COLO668 (cell line): ENCODE measurements around the gene HSPG2.
A peak's percentile ranks its signal among the peaks of the same experiment; 100 is the strongest.

ENCODE experiments used
- DNase-seq: peaks from one replicate; lab custom pipeline; 2025; ENCODE audit not compliant: unreplicated experiment; lab: John Stamatoyannopoulos, UW

HSPG2 gene

DNA sequence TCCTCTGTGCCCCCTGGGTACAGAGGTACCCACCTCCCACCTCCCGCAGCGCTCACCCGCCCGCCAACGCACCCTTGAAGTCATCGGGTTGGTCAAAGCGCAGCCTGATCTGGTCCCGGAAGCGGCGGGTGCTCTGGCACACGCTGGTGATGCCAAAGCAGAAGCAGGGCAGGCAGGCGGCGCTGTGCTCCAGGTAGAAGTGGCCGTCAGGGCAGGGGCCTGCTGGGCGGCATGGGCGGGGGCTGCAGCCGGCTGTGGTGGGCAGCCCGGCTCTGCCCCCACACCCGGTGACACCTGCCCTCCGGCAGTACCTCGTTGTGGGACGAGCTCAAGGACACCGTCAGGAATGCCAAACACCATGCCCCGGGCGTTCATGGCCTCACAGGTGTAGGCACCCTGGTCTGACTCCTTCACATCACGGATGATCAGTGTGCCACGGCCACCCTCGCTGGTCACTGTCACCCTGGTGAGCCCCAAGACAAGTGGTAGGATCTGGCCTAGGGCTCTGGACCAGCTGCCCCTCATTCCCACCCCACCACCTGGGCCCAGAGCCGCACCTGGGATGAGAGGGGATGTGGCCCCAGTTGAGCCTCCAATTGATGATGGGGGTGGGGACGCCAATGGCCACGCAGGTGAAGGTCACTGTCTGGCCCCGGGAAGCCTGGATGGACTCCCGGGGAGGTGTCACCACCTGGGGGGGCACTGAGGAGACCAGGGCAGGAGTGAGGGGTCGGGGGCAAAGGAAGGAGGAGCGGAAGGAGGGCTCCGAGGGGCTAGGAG lies 52.5 kb downstream of the HSPG2 start:
- no peak for DNase-seq

GRCh38 chr1:21882721-21883415 lies 54.2 kb downstream of the HSPG2 start:
- DNase-seq = no peak

DNA sequence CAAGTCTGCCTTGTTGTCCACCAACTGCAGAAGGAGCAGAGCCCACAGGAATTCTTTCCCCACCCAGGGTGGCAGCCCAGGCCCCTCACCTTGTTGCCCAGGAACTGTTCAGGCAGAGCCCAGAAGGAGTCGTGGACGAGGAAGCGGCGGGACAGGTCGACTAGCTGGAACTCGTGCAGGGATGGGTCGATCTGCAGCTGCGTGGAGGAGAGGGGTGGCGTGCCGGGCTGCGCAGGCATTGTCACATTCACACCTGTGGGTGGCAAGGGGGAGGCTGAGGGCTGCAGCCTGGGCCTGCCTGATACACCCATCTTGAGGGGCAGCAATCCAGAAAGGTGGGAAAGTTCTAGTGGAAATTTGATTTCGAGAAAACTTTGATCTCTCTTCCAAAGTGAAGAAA lies 55.9 kb downstream of the HSPG2 start:
- DNase-seq = no peak

DNA sequence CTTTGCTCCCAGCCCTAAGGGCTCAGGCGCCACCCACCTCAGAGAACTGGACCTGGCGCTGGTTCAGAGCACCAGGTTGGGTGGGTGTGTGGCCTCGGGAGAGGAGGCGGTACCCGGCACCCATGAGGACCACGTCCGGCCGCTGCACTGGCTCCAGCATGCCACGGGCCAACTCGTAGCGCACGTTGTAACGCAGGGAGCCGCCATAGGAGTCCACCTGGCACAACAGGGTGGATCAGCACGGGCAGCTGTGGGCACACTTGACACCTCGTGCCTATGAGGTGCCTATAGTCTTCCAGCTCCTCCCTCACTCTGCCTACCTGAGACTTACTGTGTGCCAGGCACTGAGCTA lies 56.5 kb downstream of the HSPG2 start:
- no peak for DNase-seq

DNA sequence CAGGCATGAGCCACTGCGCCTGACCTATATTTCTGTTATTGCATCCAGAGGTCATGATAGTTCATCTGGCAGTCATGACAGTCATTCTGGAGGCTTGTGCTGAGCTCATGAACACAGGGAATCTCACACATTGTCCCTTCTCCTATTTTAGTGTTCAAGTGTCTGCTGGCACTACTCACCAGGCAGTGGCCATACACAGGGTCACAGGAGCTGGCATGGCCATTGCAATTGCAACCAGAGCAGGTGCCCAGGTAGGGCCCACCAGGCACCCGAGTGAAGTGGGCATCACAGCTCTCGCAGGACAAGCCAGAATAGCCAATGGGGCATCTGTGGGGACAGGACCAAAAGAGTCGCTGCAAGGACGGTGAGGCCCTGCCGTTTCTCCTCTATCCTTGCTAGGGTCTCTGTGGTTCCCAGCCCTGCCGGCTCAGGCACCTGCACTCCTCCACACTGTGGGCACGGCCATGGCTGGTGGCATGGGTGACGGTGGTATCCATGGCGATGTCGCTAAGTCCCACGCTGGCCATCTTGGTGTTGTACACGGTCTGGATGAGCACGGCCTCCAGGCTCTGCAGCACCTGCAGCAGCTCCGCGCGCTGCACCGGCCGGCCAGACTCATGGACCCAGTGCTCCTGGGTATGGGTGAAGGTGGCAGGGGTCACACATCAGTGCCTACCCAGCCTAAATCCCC lies 57.0 kb downstream of the HSPG2 start:
- DNase-seq = no peak

DNA sequence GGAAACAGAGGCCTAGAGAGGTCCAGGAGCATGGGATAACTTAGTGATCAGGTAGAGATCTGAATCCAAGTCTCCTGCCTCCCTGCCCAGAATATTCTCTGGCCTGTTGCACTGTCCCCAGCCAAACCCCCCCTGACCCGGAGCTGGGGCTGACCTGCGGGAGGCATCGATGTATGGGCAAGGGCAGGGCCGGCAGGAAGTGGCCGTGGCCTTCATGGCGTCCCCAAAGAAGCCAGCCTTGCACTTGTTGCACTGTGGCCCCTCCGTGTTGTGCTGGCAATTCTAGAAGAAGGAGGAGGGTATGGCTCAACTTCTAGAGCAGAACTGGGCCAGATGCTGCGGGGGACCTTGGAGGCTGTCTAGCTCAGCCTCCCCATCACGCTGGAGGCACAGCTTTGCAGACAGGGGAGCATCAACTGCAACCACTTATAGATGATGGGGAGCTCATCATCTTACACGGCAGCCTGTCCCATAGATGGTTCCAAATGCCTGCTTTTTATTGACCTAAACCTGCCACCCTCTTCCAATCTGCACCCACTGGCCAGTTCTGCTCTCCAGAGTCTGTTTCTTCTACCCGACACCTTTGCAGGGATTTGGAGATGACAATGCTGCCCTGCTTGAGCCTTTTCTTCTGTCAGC lies 58.2 kb downstream of the HSPG2 start:
- no peak for DNase-seq

GRCh38 chr1:21878009-21878773 lies 58.9 kb downstream of the HSPG2 start:
- DNase-seq = no peak

DNA sequence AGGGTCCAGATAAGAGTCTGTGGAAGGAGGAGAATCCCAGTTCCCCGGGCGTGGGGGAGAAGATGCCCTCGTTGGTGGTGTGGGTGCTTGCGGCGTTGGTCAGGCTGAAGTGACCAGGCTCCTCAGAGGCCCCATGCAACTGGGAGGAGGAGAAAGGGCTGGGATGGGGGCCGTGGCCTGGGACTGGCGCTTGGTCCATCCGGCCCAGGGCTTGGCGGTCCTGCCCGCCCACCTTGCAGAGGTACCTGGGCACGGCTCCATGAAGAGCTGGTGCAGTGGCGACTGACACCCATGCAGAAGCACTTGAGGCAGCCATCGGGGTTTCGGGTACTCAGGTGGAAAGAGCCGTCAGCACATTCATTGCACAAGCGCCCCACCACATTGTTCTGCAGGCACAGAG lies 60.8 kb downstream of the HSPG2 start:
- DNase-seq = no peak

GRCh38 chr1:21875621-21876063 lies 61.5 kb downstream of the HSPG2 start:
- no peak for DNase-seq

DNA sequence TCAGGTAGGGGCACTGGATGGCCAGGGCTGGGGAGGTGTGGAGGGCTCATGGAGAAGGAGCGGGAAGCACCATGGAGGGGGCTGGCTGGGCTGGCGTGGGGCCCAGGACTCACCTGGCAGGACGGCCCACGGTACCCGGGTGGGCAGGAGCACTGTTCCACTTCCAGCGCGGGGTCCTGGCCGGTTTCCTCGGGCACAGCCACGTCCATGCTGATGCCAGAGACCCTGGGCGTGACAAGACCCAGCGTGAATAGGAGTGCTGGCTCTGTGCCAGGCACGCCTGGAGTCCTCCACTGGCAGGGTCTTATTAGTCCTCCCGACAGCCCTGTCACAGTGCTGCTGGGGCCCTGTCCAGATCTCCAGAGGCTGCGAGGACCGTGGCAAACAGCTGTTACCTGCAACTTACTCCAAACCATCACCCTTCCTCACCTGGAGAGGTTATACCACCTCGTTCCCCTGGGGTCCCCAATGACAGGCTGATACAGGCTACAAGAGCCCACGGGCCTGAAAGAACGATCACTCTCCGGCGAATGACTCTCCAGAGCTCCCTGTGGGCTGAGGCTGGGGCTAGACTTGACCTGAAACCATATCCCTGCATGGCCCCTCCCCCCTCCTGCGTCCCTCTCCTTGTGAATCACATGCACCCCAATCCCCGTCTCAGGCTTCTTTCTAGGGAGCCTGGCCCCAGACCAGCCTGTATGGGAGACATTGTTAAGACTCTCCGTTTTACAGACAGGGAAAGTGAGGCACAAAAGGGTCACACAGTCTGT lies 62.1 kb downstream of the HSPG2 start:
- peak; percentile 64 for DNase-seq

GRCh38 chr1:21874328-21874727 lies 62.8 kb downstream of the HSPG2 start:
- DNase-seq = peak; percentile 73

- no peak for DNase-seq
Measured at GRCh38 chr1:21873761-21874160, 63.3 kb downstream of the HSPG2 start.

DNA sequence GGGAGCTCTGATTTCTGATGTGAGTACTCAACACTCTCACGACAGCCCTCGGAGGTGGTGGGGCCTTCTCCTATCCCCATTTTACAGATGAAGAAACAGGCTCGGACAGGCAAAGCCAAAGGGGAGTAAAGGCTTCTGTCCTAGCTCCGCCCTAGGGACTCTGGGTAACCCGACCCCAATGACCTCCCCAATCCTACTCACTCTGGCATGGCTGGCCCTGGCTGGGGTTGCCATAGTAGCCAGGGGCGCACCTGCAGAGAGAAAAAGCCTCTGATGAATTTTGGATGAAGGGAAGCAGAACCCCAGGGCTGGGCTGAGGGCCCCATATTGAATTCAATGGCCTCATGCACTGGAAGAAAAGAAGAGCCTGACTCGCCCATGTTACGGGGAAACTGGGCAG lies 63.9 kb downstream of the HSPG2 start:
- peak; percentile 45 for DNase-seq

DNA sequence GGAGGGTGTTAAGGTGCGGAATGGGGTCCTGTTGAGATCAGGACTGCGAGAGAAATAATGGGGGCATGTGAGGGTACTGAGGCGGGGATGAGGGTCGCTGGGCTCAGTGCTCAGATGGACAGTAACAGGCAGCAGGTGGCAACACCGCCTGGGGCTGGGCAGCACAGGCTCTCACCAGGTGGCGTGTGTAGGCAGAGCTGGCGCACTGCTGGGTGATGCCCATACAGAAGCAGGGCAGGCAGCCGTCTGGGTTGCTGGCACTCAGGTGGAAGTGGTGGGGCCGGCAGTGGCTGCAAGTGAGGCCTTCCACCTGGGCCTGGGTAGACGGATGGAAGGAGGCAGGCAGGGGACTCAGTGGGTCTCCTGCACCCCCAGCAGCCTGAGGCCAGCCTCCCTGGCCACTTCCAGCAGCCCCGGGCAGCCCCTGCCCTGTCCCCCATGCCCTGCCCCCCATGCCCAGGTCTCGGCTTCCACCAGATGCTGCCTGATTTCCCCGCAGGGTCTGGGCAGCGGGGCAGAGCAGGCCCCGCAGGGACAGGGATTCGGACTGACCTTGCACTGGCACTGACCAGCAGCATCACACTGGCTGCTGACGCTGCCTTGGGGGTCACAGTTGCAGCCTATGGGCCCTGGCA lies 64.5 kb downstream of the HSPG2 start:
- peak; percentile 60 for DNase-seq

- peak; percentile 76 for DNase-seq
Measured at GRCh38 chr1:21871943-21872342, 65.2 kb downstream of the HSPG2 start.

DNA sequence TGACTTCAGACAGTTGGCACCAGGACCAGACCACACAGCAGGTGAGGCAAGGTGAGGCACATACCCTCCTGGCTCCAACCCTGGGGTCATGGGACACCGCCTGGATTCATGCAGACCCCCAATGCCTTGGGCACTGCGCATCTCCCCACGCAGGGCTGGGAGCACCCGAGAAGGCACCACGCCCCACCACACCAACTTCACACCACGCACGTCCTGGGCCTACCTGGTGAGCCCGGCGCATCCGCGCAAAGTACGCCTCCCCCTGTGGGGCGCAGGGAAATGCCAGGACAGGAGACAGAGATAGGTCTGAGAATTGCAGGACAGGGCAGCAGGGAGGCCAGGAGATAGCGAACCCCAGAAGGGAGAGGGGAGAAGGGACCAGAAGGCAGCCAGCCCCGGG lies 66.5 kb downstream of the HSPG2 start:
- no peak for DNase-seq

DNA sequence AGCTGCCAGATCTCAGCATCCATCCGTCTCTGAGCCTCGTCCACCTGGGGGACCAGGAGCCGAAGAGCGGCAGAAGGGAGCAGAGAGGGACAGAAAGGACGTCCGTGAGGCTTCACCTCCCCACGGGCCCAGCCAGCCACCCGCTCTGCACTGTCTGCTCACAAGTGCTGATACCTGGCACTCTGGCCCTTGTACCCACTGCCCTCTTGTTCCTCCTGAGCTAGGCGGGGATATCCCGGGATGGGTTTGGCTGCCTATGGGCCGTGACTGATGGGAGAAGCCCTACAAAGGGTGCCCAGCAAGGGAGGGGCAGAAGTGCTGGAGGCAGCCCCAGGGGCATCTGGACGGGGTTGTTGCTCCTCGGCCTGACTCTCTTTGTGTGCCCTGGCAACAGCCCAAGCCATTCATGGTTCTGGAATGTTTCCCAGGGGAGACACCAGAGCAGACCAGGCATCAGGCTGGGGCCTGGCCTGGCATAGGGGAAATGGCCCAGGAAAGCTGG lies 67.4 kb downstream of the HSPG2 start:
- peak; percentile 97 for DNase-seq

DNA sequence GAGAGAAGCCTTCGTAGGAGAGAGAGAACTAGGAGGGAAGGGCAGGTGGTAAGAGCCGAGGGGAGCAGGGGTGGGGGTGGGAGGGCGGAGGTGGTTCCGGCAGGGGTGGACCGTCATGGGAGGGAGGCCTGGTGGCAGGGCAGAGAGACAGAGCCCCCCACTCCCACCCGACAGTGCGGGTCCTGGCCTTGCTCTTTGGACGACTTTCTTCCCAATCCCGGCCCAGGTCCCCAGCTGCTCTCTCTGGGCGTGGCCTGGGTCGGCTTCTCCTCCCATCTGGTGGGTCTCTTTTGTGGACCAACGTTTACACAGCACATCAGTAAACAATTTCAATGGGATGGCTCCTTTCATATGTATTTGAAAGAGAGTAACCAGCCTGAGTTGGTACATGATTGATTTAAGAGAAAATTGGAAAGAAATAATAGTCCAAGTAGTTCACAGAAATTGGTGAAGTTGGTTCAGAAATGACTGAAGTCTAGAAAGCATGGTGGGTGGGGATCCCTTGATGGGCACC lies 68.1 kb downstream of the HSPG2 start:
- peak; percentile 92 for DNase-seq

GRCh38 chr1:21868482-21868881 lies 68.6 kb downstream of the HSPG2 start:
- no peak for DNase-seq
